Frontal cortex (tissue), 4 donors: ENCODE measurements around the gene C1QTNF1. TPM values are rescaled to one million over a fixed set of nuclear protein-coding genes. Genes with fewer than 3 reads are reported as not detected.

Source experiments
- DNase-seq, 2 donors: peaks; one replicate each; pipeline ENCODE4 v3.0.0; 2012; ENCODE audit warnings: low spot score in 2 of 2
- FAIRE-seq: peaks from 2 replicates; lab custom pipeline; 2012; peaks lifted over from hg19 to GRCh38; lab: Jason Lieb, UNC
- total RNA-seq: library from RNA; depleted of rRNA; stranded (reverse); fragments of >200 nt; gene quantifications from one replicate; pipeline ENCODE4 v1.2.3, GENCODE V29; 2014
- donor health status: control.
- donor health status: control.
- donor health status: control.

C1QTNF1 gene
- total RNA-seq, 1 donor from 2014 or later, result 0.41 TPM

DNA sequence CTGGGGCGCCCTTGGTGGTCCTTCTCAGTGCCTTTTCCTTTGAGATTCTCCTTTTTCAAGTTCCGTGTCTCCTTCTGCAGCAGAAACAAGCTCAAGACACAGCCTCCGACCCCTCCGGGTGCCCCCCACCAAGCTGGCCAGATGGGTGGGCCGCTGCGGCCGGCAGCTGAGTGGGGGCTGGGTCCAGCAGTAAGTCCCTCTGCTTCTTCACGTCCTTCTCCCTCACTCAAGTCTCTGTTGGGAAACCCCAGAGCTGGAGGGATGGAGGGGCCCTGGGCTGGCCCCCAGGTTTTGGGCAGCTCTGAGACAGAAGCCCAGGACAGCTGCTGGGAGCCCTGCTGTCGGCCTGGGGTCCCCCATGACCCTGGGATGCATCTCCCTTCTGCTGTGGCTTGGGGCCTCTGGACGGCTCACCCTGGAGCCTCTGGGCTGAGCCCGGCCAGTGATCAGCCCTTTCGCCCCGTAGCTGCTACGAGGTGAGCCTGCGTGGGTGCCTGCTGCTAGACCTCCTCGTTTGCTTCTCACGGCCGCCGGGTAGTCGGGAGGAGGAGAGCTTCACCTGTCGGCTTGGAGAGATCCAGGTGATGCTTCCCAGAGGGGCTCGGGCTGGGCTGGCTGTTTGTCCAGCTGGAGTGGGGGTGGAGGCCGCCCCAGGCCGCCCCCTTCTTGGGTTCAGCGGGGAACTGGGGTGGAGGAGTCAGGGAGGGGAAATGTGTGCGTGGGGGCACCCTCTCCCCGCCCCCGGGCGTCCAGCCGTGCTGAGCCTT lies 61.4 kb downstream of the C1QTNF1 start:
- no peak for FAIRE-seq

DNA sequence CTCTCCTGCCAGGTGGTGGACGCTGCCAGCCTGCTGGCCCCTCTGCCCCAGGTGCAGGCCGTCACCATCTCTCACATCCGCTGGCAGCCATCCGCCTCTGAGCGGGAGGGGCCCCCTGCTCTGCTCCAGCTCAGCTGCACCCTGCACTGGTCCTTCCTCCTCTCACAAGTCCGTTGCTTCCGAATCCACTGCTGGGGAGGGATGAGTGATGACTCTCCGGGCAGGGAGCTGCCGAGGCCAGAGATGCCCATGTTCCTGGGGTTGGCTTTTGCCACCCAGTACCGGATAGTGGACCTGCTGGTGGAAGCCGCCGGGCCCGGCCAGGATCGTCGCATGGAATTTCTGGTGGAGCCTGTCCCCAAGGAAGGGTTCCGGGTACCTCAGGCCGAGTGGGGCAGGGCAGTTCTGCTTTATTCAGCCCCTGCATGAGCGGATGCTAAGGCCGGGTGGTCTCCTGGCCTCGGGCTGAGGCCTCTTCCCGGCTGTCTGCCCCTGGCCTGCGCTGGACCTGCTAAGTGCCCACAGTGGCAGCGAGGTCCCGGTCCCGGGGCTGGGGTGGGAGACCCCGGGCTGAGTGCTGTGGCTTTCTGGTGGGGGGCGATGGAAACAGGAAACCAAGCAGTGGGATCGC lies 62.1 kb downstream of the C1QTNF1 start:
- no peak for FAIRE-seq
- no peak for DNase-seq

More for the DNA sequence above, 61.4 kb downstream of the C1QTNF1 start:
- no peak for DNase-seq

DNA sequence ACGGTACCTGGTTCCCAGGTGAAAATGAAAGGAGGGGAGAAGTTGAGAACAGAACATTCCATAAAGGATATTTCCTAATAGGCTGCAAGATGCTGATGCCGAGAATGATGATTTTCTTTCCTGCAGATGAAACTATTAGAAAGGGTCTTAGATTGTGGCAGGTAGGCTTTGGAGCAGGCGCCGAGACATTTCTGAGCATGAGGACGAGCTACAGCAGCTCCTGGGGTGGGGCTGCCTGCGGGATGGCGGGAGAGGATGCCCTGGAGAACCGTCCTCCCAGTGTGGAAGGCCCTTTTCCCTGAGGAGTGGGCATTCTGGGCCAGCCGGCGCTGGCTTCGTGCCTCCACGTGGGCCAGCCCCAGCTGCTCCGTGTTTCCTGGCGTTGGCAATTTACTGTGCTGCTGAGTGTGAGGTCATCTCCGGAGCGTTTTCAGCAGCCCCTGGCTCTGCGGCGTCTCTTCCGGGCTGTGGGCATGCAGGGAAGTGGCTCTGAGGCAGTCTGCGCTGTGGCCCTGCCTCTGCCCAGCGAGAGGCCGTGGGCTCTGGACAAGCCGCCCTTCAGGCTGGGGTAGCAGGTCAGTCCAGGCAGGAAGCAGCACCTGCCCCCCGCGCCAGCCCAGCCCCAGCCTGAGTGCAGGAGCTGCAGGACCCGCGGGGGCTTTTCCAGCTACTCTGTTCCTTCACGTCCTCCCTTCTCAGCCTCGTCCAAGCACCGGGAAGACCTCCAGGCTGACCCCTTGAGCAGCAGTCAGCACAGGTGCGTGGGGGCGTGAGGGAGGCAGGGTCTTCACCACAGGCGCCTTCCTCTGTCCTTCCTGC lies 62.8 kb downstream of the C1QTNF1 start:
- DNase-seq (no peak), FAIRE-seq (no peak)

DNA sequence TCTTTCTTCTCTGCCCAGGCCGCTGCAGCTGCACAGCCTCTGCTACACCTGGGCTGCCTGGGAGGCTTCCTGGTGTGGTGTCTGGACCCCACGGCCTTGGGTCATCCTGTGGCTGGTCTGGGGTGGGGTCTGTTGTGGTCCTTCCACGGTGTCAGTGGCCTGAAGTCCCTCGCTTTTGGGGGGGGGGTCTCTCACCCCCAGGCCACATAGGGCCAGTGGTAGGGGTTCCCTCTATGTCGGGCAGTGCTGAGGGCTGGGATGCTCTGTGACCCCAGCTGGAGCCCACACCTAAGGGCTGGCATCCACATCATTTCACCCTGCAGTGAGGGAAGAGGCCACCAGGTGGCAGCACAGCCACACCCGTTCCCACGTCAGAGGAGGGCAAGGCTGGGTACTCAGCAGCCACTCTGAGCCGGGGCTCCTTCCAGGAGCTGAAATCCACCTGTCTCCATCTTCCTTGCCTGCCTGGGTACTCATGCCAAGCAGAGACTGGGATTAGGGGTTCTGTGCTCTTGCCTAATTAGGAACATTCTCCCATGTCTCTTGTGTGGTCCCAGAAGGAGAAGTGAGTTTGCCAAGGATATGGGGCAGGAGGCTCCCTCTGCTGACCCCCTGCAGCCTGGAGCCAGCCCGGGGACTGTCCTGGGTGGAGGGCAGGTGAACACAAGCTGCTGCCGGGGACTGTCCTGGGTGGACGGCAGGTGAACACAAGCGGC lies 63.6 kb downstream of the C1QTNF1 start:
- no peak for FAIRE-seq

DNA sequence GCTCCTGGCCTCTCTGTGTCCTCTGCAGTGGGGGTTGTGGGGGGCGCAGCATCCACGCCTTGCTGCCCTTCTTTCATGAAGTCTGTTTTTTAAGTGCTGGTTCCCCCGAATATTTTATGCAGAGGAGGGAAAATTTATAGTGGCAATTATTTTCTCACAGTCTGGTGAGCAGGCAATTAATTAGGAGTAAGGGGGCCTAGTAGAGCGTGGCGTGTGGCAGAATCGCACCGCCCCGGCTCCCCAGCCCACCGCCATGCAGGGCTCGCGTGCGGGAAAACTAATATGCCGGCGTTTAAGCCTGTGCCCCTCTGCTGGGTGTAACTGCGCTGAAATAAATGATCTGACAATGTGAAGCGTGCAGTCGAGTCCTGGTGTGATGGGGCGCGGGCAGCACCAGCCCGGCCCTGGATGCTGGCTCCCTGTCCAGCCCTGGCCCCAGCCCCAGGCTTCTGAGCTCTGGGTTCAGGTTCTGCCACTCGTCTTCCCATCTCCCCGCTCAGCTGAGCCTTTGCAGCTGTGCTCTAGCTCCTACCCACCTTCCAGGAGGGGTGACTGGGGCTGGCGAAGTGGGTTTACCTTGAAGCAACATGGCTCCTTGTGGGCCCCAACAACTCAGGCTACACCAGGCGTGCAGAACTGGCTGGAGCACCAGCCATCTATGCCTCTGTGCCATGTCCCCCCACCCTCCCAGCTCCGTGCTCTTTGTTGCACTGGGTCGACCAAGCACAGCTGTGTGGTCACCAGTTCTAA lies 64.5 kb downstream of the C1QTNF1 start:
- no peak for DNase-seq
- no peak for FAIRE-seq

More for the DNA sequence above, 63.6 kb downstream of the C1QTNF1 start:
- DNase-seq, result peak; percentile 83 to 88

DNA sequence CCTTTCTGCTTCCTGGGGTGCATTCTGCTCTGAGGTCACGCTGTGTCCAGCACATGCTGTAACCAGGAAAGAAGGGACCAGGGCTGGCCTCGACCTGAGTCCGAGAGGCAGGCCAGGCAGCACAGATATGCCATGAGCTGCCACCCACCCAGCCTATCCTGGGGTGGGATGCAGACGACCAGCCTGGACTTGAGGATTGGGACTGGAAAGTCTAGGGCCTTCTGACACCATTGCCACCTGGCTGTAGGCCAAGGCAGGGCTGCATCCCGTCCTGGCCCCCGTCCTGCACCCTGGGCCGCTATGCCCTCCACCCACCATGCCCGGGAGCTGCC lies 65.0 kb downstream of the C1QTNF1 start:
- DNase-seq (no peak), FAIRE-seq (no peak)

DNA sequence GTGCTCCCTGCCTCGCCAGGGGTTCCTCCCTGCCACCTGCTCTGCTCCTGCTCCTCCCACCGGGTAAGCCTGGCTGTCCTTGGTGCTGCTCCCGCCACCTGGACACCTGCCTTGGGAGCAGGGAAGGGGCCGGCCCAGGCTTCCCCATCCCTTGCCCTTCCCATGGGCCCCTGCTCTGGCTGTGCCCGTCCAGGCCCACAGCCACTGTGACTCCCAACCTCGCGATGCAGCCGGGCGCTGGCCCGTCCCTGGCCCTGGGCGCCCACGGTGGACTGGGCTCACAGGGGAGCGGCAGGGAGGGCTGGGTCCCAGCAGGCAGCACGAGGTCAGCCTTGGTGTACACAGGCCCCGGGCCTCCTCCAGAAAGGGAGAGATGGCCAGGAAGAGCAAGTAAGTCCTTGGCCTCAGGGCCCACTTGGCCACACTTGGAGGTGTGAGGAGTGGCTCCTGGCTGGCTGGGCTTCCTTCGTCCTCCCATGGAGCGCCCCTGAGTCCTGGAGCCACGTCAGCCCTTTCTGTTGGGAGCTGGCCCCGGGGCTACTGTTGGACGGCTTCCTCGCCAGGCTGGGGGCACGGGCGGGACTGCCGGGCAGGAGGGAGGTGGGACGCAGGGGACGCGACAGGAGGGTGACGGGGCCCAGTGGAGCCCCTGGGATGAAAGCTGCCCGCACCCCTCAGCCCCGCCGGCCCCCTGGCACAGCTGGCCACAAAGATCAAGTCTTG lies 65.9 kb downstream of the C1QTNF1 start:
- DNase-seq (no peak), FAIRE-seq (no peak)

DNA sequence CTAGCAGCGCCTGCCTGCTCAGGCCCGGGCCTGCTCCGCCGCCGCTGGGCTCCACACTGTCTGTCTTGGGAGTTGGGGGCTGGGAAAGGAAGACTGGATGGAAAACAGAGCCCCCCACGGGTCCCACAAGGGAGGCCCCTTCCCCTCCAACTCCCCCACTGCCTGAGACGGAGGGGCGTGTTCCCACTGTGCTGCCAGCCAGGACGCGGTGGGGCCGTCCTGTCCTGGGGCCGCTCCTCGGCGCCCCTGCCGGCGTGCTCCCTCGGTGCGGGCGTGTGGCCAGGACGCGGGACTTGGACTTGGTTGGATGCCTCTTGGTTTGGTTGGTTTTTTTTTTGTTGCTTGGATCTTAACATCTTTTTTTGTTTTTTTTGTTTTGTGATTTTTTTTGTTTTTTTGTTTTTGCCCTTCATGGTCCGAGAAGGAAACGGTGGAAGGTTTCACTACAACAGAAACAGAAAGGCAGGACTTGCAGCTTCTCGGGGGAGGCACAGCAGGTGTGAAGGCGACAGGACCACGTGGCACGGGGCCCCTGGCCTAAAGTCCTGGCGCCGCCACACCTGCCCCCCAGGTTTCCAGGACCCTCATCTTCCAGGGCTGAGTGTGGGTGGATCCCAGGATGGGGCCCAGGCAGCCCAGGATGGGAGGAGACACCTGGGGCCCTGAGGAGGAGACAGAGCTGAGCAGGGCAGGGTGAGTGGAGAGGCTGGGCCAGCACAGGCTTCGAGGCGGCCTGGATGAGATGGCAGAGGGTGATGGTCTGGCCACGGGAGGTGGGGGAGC lies 66.7 kb downstream of the C1QTNF1 start:
- FAIRE-seq (no peak), DNase-seq (no peak)

DNA sequence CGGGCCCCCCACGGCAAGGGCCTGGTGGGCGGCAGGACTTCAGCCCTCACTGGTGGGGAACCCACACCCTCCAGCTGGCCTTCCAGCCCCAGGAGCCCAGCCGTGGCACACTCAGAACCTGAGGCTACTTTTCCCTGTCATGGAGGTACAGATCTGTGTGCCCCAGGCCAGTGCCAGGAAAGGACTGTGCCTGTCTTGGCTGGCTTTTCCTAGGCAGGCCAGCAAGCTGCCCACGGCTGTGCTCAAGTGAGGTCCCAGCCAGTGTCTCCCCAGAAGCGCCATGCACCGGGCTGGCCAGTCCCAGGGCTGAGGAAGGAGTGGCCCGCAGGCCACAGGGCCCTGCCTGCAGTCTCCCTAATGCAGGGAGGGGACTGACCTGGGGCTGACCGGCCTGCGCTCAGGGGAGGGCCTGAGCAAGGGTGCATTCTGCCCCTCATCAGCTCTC lies 67.3 kb downstream of the C1QTNF1 start:
- DNase-seq, result no peak
- no peak for FAIRE-seq

DNA sequence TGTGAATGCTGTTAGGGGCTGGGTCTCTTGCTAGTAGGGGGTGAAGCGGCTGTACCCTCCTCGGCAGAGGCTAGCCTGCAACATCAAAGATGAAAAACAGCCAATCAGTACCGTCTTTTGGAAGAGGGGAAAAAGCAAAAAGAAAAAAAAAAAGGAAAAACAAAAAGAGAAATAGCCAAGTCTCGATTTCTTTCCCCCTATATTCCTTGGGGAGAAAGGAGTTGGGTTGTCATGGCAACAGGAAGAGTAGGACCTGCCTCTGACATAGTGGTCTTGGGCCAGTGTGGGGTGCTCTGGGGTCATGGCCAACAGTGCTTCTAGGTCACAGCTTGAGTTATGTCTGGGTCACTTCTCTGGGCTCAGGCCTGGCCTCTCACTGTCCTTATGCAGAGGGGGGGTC lies 68.6 kb downstream of the C1QTNF1 start:
- no peak for FAIRE-seq

DNA sequence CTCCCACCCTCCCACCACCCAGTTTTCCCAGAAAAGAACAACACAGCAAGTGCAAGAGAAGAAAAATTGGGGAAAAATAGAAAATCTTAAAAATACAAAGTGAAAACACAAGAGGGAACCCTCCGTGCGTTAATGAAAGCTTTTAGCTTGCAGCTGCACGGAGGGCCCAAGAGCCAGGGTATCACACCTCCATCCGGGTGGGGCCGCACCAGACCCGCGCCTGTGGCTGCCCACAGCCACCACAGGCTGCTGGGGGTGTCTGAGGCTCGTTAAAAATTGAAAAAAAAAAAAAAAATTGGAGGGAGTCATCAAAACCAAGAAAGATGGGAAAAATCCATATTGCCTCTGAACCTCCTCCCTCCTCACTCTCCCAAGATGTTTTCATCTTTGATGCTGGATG lies 69.3 kb downstream of the C1QTNF1 start:
- FAIRE-seq (no peak), DNase-seq (no peak)

More for the DNA sequence above, 68.6 kb downstream of the C1QTNF1 start:
- no peak for DNase-seq

DNA sequence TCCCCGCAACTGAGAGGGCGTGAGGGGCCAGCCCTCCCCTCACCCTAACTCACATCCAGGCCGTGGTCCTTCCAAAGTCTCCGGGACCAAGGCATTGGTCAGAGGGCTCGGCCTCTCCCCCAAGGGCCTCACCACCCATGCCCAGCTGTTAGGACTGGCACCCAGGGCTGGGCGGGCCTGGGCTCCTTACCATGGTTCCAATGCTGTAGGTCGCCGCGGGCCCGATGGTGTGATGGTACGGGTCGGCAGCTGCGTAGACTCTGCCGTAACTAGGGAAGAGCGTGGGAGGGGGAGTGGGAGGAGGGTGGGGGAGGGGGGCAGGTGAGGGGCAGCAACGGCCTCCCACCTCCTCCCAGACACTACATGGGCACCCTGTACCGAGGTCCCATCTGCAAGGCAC lies 70.3 kb downstream of the C1QTNF1 start:
- DNase-seq (no peak), FAIRE-seq (no peak)

DNA sequence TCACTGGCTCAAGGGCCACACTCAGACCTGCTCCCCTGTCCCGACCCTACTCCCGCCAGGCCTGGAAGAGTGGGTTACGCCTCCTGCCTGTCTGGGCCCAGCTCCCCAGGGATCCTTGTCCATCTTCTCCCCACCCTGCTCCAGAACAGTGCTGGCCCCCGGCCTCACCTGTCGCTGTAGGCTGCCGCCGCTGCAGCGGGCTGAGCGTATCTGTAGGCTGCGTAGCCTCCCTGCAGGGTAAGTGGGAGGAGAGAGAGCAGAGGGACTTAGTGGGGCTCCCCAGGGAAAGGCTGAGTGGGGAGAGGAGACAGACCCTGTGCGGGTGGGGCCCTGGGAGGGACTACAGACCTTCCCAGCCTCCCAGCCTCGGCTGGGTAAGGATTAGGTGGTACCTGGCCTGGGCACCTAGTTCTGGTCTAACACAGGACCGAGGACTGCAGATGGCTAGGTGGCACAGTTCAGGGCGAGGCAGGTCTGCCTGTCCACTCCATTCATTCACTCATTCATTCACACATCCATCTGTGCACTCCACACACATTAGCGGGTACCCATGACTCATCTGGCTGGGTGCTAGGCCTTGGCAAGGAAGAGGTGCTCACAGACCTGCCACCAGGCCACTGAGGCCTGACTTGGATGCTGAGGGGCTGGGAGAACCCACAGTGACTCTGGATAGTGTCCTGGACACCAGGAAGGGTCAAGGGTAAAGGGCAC lies 71.5 kb downstream of the C1QTNF1 start:
- no peak for FAIRE-seq

DNA sequence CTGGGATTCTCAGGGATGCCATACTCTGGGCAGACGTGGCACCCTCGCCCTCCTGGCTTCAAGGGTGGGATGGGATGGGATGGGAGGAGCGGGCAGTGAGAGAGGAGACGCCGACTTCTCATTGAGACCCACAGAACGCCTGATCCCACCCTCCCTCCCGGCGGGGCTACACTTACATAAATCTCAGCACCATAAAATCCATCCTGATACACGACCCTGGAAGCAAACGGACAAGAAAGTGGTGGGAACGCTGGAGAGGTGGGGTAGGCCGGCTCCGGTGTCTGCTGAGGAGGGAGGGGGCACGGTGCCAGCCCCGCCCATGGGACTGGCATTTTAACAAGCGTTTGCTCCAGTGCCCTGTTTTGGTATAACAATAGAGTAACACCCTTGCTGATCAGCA lies 72.5 kb downstream of the C1QTNF1 start:
- DNase-seq, result no peak
- FAIRE-seq, result no peak

More for the DNA sequence above, 71.5 kb downstream of the C1QTNF1 start:
- DNase-seq, result no peak

DNA sequence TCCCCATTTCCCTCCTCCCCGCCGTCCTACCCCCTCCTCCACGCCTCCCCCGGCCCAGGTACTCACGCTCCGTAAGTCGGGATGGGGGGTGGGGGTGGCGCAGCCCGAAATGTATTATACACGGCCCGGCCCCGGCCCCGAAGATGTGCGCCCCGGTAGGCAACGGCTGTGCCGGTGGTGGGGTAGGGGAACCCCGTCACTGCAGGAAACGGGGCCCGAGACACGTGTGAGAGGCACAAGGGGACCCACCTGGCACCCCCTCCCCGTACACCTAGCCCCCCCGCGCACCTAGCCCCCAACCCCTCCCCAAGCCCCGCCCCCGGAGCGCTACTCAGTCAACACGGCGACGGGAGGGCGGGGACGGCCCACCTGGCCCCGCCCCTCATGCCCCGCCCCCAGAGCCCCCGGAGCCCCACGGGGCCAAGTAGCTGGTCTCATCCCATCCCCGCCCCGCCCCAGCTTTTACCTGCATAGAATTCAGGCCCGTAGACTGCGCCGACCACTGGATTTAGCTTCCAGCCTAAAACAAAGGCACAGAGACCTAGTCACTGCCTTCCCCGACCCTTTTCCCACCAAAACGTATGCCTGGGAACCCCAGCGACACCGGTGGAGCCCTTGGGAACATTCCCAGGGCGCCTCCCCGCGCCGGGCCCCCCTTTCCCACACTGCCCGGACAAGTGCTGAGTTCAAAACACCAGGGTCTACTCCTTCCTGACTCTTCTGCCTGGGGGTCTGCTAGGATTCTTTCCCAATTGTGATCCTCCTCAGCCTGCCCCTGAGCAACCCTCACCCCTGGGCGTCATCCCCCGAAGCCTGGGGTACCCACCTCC lies 73.5 kb downstream of the C1QTNF1 start:
- no peak for DNase-seq
- FAIRE-seq, result no peak

DNA sequence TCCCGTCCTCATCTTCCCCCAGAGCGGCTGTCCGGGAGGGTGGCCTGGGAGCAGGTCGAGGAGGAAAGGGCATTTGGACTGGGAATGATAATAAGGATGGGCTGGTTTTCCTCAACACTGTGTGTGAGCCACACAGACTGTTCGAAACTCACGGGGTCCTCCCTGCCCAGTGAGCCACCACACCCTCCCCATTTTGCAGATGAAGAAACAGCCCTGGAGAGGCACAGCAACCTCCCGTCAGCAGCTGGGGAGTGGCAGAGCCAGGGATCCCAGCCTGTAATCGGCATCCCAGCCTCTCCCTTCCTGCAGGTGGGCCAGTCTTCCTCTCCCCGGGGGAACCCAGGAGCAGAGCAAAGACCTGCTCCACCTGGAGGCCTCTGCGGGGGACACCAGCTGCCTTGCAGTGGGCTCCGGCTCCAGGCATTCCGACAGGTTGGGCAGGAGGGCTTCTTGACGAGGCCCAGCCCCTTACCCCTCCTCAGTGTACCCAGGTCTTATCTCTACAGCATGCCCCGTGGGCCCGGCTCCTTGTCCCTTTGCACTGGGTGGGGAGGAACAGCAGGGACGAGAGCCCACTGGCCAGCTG lies 74.4 kb downstream of the C1QTNF1 start:
- DNase-seq, result no peak
- FAIRE-seq, result no peak
